ENCODE results near the gene PCNX2.

DNA sequence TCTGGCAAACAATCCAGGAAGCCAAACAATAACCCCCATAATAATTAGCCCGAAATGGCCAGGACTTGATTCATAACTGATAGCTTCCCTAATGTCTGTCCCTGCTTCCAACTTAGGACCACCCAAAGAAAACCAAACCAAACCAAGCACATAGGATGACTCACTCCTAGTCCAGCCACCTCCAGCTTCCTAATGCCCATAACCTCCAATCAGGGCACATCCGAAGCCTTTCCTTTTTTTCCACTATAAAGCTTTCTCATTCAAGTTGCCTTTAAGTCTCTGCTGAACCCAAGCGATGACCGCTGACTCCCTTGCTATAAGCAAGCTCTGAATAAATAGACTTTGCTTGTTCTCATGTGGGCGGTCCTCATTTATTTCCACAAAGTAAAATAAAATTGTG lies 40.4 kb downstream of the PCNX2 start:
- TF ChIP-seq CTCF (conservative IDR thresholded peaks at IDR 0.05; ENCODE audit: low read length) (no peak), EZH2phosphoT487 (IDR thresholded peaks at IDR 0.05; ENCODE audit: borderline replicate concordance) (no peak)

Data from Loucy (cell line).